Stomach smooth muscle (tissue), 2 donors: ENCODE data around the gene ARRB1.

Experiments used
- H3K27ac ChIP-seq: one replicate; pipeline ENCODE4 v1.7.0; 2013; ENCODE audit warnings: mild to moderate bottlenecking, low read length, inconsistent platforms
- H3K27me3 ChIP-seq, 2 donors: one replicate each; pipeline ENCODE4 v1.7.0; 2013; ENCODE audit warnings: low read length in 2 of 2; ENCODE audit not compliant: insufficient read depth in 2 of 2, control insufficient read depth in 1 of 2
- H3K36me3 ChIP-seq, 2 donors: one replicate each; pipeline ENCODE4 v1.7.0; 2013; ENCODE audit warnings: low read length in 2 of 2; ENCODE audit not compliant: control insufficient read depth in 2 of 2, insufficient read depth in 2 of 2
- H3K4me1 ChIP-seq: one replicate; pipeline ENCODE4 v1.7.0; 2013; ENCODE audit warnings: low read length; ENCODE audit not compliant: control insufficient read depth, insufficient read depth
- H3K4me3 ChIP-seq, 2 donors: one replicate each; pipeline ENCODE4 v1.7.0; 2013; ENCODE audit warnings: low read length in 2 of 2
- H3K9ac ChIP-seq, 2 donors: one replicate each; pipeline ENCODE4 v1.7.0; 2013; ENCODE audit warnings: low read length in 2 of 2, mild to moderate bottlenecking in 1 of 2
- H3K9me3 ChIP-seq, 2 donors: one replicate each; pipeline ENCODE4 v1.7.0; 2013; ENCODE audit warnings: low read length in 2 of 2; ENCODE audit not compliant: control insufficient read depth in 2 of 2
- donor health status: healthy.
- donor health status: Pancreatic carcinoma.

The ARRB1 gene

GRCh38 chr11:75350743-75351540, 519 bp downstream of the ARRB1 start:
- H3K4me1 ChIP-seq: peaks cover 58% of the 10 kb centered on the region
- H3K36me3 ChIP-seq: no peaks in the 10 kb centered on the region
- peak overlapping the region; percentile 87 to 91 for H3K9ac ChIP-seq
- H3K9me3 ChIP-seq: no peaks in the 10 kb centered on the region
- H3K27me3 ChIP-seq: no peaks in the 10 kb centered on the region
- H3K27ac ChIP-seq: peak overlapping the region; percentile 92
- H3K4me3 ChIP-seq: peak overlapping the region; percentile 98 to 99

GRCh38 chr11:75350122-75350742, 1.2 kb downstream of the ARRB1 start:
- Histone ChIP-seq H3K9me3 (no peaks in the 10 kb centered on the region), H3K9ac (peak overlapping the region; percentile 87 to 91), H3K4me3 (peak overlapping the region; percentile 98 to 99), H3K4me1 (peaks cover 66% of the 10 kb centered on the region), H3K36me3 (no peaks in the 10 kb centered on the region), H3K27ac (peak overlapping the region; percentile 92), H3K27me3 (no peaks in the 10 kb centered on the region)

- Histone ChIP-seq H3K4me3 (peak overlapping the region; percentile 98 to 99), H3K4me1 (peaks cover 72% of the 10 kb centered on the region), H3K9ac (peak overlapping the region; percentile 87 to 91), H3K27ac (peak overlapping the region; percentile 92), H3K36me3 (no peaks in the 10 kb centered on the region), H3K27me3 (no peaks in the 10 kb centered on the region), H3K9me3 (no peaks in the 10 kb centered on the region)
These were observed 1.8 kb downstream of the ARRB1 start for GRCh38 chr11:75349521-75350116.

GRCh38 chr11:75347781-75348566, 3.5 kb downstream of the ARRB1 start:
- Histone ChIP-seq H3K9me3 (no peaks in the 10 kb centered on the region), H3K9ac (peak overlapping the region; percentile 20 to 36), H3K27me3 (no peaks in the 10 kb centered on the region), H3K4me1 (peaks cover 86% of the 10 kb centered on the region), H3K27ac (peak overlapping the region; percentile 92), H3K4me3 (peak overlapping the region; percentile 41 to 55), H3K36me3 (peaks cover 0 to 2% of the 10 kb centered on the region in 2 donors)

- H3K27ac ChIP-seq: peak overlapping the region; percentile 92
- H3K9ac ChIP-seq: peak overlapping the region; percentile 20 to 68
- no peaks in the 10 kb centered on the region for H3K27me3 ChIP-seq
- H3K4me3 ChIP-seq: peak overlapping the region; percentile 41 to 47
- peaks cover 91% of the 10 kb centered on the region for H3K4me1 ChIP-seq
- no peaks in the 10 kb centered on the region for H3K9me3 ChIP-seq
- peaks cover 0 to 2% of the 10 kb centered on the region in 2 donors for H3K36me3 ChIP-seq
These were observed 4.4 kb downstream of the ARRB1 start for GRCh38 chr11:75346912-75347647.

GRCh38 chr11:75346296-75346695, 5.2 kb downstream of the ARRB1 start:
- H3K4me3 ChIP-seq: peak overlapping the region in 1 of 2 donors; percentile 49
- H3K36me3 ChIP-seq: peaks cover 0 to 2% of the 10 kb centered on the region in 2 donors
- H3K4me1 ChIP-seq: peaks cover 96% of the 10 kb centered on the region
- H3K9me3 ChIP-seq: no peaks in the 10 kb centered on the region
- peak overlapping the region; percentile 92 for H3K27ac ChIP-seq
- no peak overlapping the region for H3K9ac ChIP-seq
- H3K27me3 ChIP-seq: no peaks in the 10 kb centered on the region

- peak overlapping the region; percentile 92 for H3K27ac ChIP-seq
- no peaks in the 10 kb centered on the region for H3K27me3 ChIP-seq
- peak overlapping the region in 1 of 2 donors; percentile 8 for H3K4me3 ChIP-seq
- no peak overlapping the region for H3K9ac ChIP-seq
- H3K9me3 ChIP-seq: no peaks in the 10 kb centered on the region
- H3K36me3 ChIP-seq: peaks cover 0 to 2% of the 10 kb centered on the region in 2 donors
- peaks cover 96% of the 10 kb centered on the region for H3K4me1 ChIP-seq
These were observed 5.9 kb downstream of the ARRB1 start for GRCh38 chr11:75345455-75346160.

GRCh38 chr11:75344761-75345454, 6.6 kb downstream of the ARRB1 start:
- peaks cover 0 to 2% of the 10 kb centered on the region in 2 donors for H3K36me3 ChIP-seq
- H3K27me3 ChIP-seq: no peaks in the 10 kb centered on the region
- H3K9ac ChIP-seq: no peak overlapping the region
- H3K27ac ChIP-seq: peak overlapping the region; percentile 92
- no peaks in the 10 kb centered on the region for H3K9me3 ChIP-seq
- H3K4me3 ChIP-seq: no peak overlapping the region
- H3K4me1 ChIP-seq: peaks cover 96% of the 10 kb centered on the region

- Histone ChIP-seq H3K27me3 (no peaks in the 10 kb centered on the region), H3K9ac (peak overlapping the region in 1 of 2 donors; percentile 29), H3K4me1 (peaks cover 96% of the 10 kb centered on the region), H3K9me3 (no peaks in the 10 kb centered on the region), H3K36me3 (peaks cover 0 to 2% of the 10 kb centered on the region in 2 donors), H3K27ac (peak overlapping the region; percentile 92), H3K4me3 (peak overlapping the region in 1 of 2 donors; percentile 44)
These were observed 7.3 kb downstream of the ARRB1 start for GRCh38 chr11:75344186-75344585.
